GM12892 (cell line): ENCODE results near the gene RHNO1.

Source experiments
- POLR2A ChIP-seq: IDR thresholded peaks from 2 replicates; pipeline ENCODE4 v1.6.1; 2011; ENCODE audit warnings: low read depth, low read length, control low read depth
- POLR2AphosphoS5 ChIP-seq: IDR thresholded peaks from 2 replicates; pipeline ENCODE4 v1.6.1; 2011; ENCODE audit warnings: low read depth, low read length, control low read depth
- TAF1 ChIP-seq: IDR thresholded peaks from 2 replicates; pipeline ENCODE4 v1.6.1; 2011; ENCODE audit warnings: low read depth, mild to moderate bottlenecking, control low read depth, low read length, borderline replicate concordance

DNA sequence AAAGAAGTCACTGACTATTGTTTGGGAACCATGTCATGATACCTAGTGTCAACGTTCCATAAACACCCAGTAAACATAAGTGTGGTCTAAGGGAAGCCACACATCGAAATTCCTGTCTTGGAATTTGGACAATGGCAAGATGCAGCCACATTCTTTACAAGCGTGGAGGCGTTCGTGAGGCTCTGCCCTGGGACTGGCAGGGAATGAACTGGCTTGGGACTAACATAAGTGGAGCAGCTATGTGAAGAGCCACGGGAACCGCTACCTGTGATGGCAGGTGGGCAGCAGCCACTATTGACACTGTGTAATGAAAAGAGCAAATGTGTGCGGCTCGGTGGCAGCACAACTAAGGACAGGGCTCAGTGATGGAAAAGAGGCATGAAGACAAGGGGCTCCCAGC lies 32.2 kb upstream of the RHNO1 start:
- no peak for TF ChIP-seq POLR2A
- TF ChIP-seq POLR2AphosphoS5, result no peak
- TF ChIP-seq TAF1, result no peak
